ENCODE data around the gene PLD1.

PLD1 gene

GRCh38 chr3:171772427-171773056 lies 37.7 kb downstream of the PLD1 start:
- DNase-seq (ENCODE audit: low spot score), result peak; percentile 70

- DNase-seq (ENCODE audit: low spot score), result no peak
These were observed 39.3 kb downstream of the PLD1 start for GRCh38 chr3:171770689-171771620.

GRCh38 chr3:171769461-171769860 lies 40.8 kb downstream of the PLD1 start:
- DNase-seq (ENCODE audit: low spot score), result no peak

GRCh38 chr3:171768986-171769385 lies 41.3 kb downstream of the PLD1 start:
- DNase-seq (ENCODE audit: low spot score), result no peak

GRCh38 chr3:171768281-171768900 lies 41.9 kb downstream of the PLD1 start:
- no peak for DNase-seq (ENCODE audit: low spot score)

GRCh38 chr3:171765511-171765887 lies 44.8 kb downstream of the PLD1 start:
- DNase-seq (ENCODE audit: low spot score), result no peak

- no peak for DNase-seq (ENCODE audit: low spot score)
These were observed 46.9 kb downstream of the PLD1 start for GRCh38 chr3:171763392-171763791.

- no peak for DNase-seq (ENCODE audit: low spot score)
These were observed 49.8 kb downstream of the PLD1 start for GRCh38 chr3:171760477-171760876.

GRCh38 chr3:171758109-171758508 lies 52.2 kb downstream of the PLD1 start:
- no peak for DNase-seq (ENCODE audit: low spot score)

GRCh38 chr3:171757361-171758034 lies 52.8 kb downstream of the PLD1 start:
- DNase-seq (ENCODE audit: low spot score), result no peak

- no peak for DNase-seq (ENCODE audit: low spot score)
These were observed 54.6 kb downstream of the PLD1 start for GRCh38 chr3:171755656-171756055.

- DNase-seq (ENCODE audit: low spot score), result no peak
These were observed 55.2 kb downstream of the PLD1 start for GRCh38 chr3:171755015-171755589.

- DNase-seq (ENCODE audit: low spot score), result no peak
These were observed 56.4 kb downstream of the PLD1 start for GRCh38 chr3:171753665-171754408.

GRCh38 chr3:171753025-171753472 lies 57.2 kb downstream of the PLD1 start:
- no peak for DNase-seq (ENCODE audit: low spot score)

- no peak for DNase-seq (ENCODE audit: low spot score)
These were observed 58.0 kb downstream of the PLD1 start for GRCh38 chr3:171752329-171752728.

GRCh38 chr3:171749124-171749523 lies 61.2 kb downstream of the PLD1 start:
- no peak for DNase-seq (ENCODE audit: low spot score)

- DNase-seq (ENCODE audit: low spot score), result no peak
These were observed 62.0 kb downstream of the PLD1 start for GRCh38 chr3:171748064-171748924.

GRCh38 chr3:171747223-171747920 lies 62.9 kb downstream of the PLD1 start:
- no peak for DNase-seq (ENCODE audit: low spot score)

Measured in putamen (tissue), 1 donor.